Ovary (tissue), 3 donors: Measurements from ENCODE around the gene MBP.

Experiments
- CTCF ChIP-seq, 3 donors: fragments of 450-650 bp in 2 of 3; fragments of 200-600 bp in 1 of 3; IDR thresholded peaks; one replicate each; pipeline versions ENCODE4 v1.5.1 to v1.8.0; 2016 to 2022; ENCODE audit warnings: antibody characterized with exemption in 3 of 3, mild to moderate bottlenecking in 1 of 3
- POLR2A ChIP-seq: fragments of 450-650 bp; IDR thresholded peaks from one replicate; pipeline ENCODE4 v1.6.1; 2017; ENCODE audit warnings: antibody characterized with exemption, mild to moderate bottlenecking, moderate library complexity
- donor health status: DM: no; HTN: no; CAD: no.

DNA sequence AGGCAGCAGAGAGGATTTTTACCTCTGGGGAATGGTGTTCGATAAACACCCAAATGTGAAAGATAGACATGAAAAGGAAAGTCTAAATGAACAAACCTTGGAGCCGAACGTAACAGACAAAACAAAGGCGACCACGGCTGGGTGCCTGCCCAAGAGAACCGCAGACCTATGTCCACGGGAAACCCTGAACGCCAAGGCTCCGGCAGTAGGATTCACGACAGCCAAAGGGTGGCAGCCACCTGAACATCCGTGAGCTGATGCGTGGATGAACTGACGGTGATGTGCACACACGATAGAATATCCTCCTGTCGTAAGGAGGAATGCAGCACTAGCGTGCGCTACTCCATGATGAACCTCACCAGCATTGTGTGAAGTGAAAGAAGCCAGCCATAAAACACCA lies 85.6 kb downstream of the MBP start:
- TF ChIP-seq CTCF (IDR thresholded peaks at IDR 0.05) = no peak
- no peak for TF ChIP-seq POLR2A
